Measurements from ENCODE around the gene CALR.

Gene CALR

GRCh38 chr19:12986726-12987125, 48.3 kb downstream of the CALR start:
- Histone ChIP-seq H3K27me3 (ENCODE audit: low read depth) (no peaks in the 10 kb centered on the region), H3K36me3 (replicated peaks) (no peaks in the 10 kb centered on the region), H3K4me3 (no peak overlapping the region), H3K4me1 (peaks cover 5% of the 10 kb centered on the region; the same call in 1 of the 2 replicates), H3K9me3 (no peaks in the 10 kb centered on the region)
- no peak for DNase-seq (ENCODE audit: low spot score in 2 of 2)
- in situ Hi-C loops (cut with MboI; ENCODE audit: low sequenced_read_pairs): loop anchor here (5.0 to 25.0 kb wide), 2 partner anchors 71 to 601 kb away; no protein-coding TSS in a partner anchor

GRCh38 chr19:12987190-12987589, 48.8 kb downstream of the CALR start:
- in situ Hi-C loops (cut with MboI; ENCODE audit: low sequenced_read_pairs): loop anchor here (5.0 to 25.0 kb wide), 2 partner anchors 70 to 600 kb away; no protein-coding TSS in a partner anchor
- Histone ChIP-seq H3K4me1 (peaks cover 5% of the 10 kb centered on the region; the same call in 1 of the 2 replicates), H3K4me3 (no peak overlapping the region), H3K36me3 (replicated peaks) (no peaks in the 10 kb centered on the region), H3K27me3 (ENCODE audit: low read depth) (no peaks in the 10 kb centered on the region), H3K9me3 (no peaks in the 10 kb centered on the region)
- no peak for DNase-seq (ENCODE audit: low spot score in 2 of 2)

- in situ Hi-C loops (cut with MboI; ENCODE audit: low sequenced_read_pairs): loop anchor here (5.0 to 25.0 kb wide), 2 partner anchors 70 to 600 kb away; no protein-coding TSS in a partner anchor
- no peak overlapping the region for H3K4me3 ChIP-seq
- peaks cover 4% of the 10 kb centered on the region; the same call in 1 of the 2 replicates for H3K4me1 ChIP-seq
- DNase-seq (ENCODE audit: low spot score in 2 of 2): no peak
- no peaks in the 10 kb centered on the region for H3K27me3 ChIP-seq (ENCODE audit: low read depth)
- H3K9me3 ChIP-seq: no peaks in the 10 kb centered on the region
- no peaks in the 10 kb centered on the region for H3K36me3 ChIP-seq (replicated peaks)
Measured at GRCh38 chr19:12987781-12988180, 49.4 kb downstream of the CALR start.

- no peak for DNase-seq (ENCODE audit: low spot score in 2 of 2)
- Histone ChIP-seq H3K36me3 (replicated peaks) (no peaks in the 10 kb centered on the region), H3K4me3 (no peak overlapping the region), H3K27me3 (ENCODE audit: low read depth) (no peaks in the 10 kb centered on the region), H3K9me3 (no peaks in the 10 kb centered on the region), H3K4me1 (peaks cover 3% of the 10 kb centered on the region; the same call in 1 of the 2 replicates)
- in situ Hi-C loops (cut with MboI; ENCODE audit: low sequenced_read_pairs): loop anchor here (25.0 kb wide), 1 partner anchor 597 kb away; no protein-coding TSS in a partner anchor
Measured at GRCh38 chr19:12990431-12990830, 52.0 kb downstream of the CALR start.

GRCh38 chr19:12990853-12991252, 52.4 kb downstream of the CALR start:
- Histone ChIP-seq H3K4me3 (no peak overlapping the region), H3K9me3 (no peaks in the 10 kb centered on the region), H3K36me3 (replicated peaks) (no peaks in the 10 kb centered on the region), H3K4me1 (peaks cover 3% of the 10 kb centered on the region; the same call in 1 of the 2 replicates), H3K27me3 (ENCODE audit: low read depth) (no peaks in the 10 kb centered on the region)
- no peak for DNase-seq (ENCODE audit: low spot score in 2 of 2)
- in situ Hi-C loops (cut with MboI; ENCODE audit: low sequenced_read_pairs): loop anchor here (25.0 kb wide), 1 partner anchor 596 kb away; no protein-coding TSS in a partner anchor

GRCh38 chr19:12991296-12991695, 52.9 kb downstream of the CALR start:
- Histone ChIP-seq H3K36me3 (replicated peaks) (no peaks in the 10 kb centered on the region), H3K4me3 (no peak overlapping the region), H3K4me1 (peaks cover 3% of the 10 kb centered on the region; the same call in 1 of the 2 replicates), H3K27me3 (ENCODE audit: low read depth) (no peaks in the 10 kb centered on the region), H3K9me3 (no peaks in the 10 kb centered on the region)
- in situ Hi-C loops (cut with MboI; ENCODE audit: low sequenced_read_pairs): loop anchor here (25.0 kb wide), 1 partner anchor 596 kb away; no protein-coding TSS in a partner anchor
- no peak for DNase-seq (ENCODE audit: low spot score in 2 of 2)

- in situ Hi-C loops (cut with MboI; ENCODE audit: low sequenced_read_pairs): loop anchor here (25.0 kb wide), 1 partner anchor 595 kb away; no protein-coding TSS in a partner anchor
- no peak for DNase-seq (ENCODE audit: low spot score in 2 of 2)
Measured at GRCh38 chr19:12992729-12993128, 54.3 kb downstream of the CALR start.

GRCh38 chr19:12993562-12993961, 55.2 kb downstream of the CALR start:
- H3K36me3 ChIP-seq (replicated peaks): peaks cover under 1% of the 10 kb centered on the region; the same call in 1 of the 2 replicates
- H3K4me1 ChIP-seq: peaks cover 6% of the 10 kb centered on the region; the same call in 1 of the 2 replicates
- no peaks in the 10 kb centered on the region for H3K27me3 ChIP-seq (ENCODE audit: low read depth)
- in situ Hi-C loops (cut with MboI; ENCODE audit: low sequenced_read_pairs): loop anchor here (25.0 kb wide), 1 partner anchor 594 kb away; no protein-coding TSS in a partner anchor
- no peak overlapping the region for H3K4me3 ChIP-seq
- H3K9me3 ChIP-seq: no peaks in the 10 kb centered on the region
- no peak for DNase-seq (ENCODE audit: low spot score in 2 of 2)

More at GRCh38 chr19:12992729-12993128, 54.3 kb downstream of the CALR start:
- Histone ChIP-seq H3K4me3 (no peak overlapping the region), H3K4me1 (peaks cover 6% of the 10 kb centered on the region; the same call in 1 of the 2 replicates), H3K36me3 (replicated peaks) (no peaks in the 10 kb centered on the region), H3K9me3 (no peaks in the 10 kb centered on the region), H3K27me3 (ENCODE audit: low read depth) (no peaks in the 10 kb centered on the region)

Measured in HAP-1 (cell line).